ENCODE results near the gene NCAPG2.

DNA sequence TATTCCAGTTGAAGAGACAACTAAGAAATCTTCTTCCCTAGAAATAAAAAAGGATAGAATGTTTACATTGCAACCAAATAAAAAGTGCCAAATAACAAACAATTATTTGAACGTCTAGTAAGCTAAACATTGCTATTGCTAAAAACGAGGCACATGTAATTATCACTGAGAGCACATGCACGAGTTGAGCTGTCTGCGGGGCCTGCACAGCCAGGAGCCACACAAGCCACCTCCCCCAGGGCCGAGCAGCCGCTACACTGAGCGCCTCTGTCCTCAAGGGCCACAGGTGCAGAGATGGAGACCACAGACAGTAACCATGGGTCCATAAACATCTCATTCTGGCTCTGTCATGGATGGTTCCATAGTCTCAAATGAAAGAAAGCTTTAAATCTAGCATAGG, 17.2 kb downstream of the NCAPG2 start:
- TF ChIP-seq, protein P1, sequence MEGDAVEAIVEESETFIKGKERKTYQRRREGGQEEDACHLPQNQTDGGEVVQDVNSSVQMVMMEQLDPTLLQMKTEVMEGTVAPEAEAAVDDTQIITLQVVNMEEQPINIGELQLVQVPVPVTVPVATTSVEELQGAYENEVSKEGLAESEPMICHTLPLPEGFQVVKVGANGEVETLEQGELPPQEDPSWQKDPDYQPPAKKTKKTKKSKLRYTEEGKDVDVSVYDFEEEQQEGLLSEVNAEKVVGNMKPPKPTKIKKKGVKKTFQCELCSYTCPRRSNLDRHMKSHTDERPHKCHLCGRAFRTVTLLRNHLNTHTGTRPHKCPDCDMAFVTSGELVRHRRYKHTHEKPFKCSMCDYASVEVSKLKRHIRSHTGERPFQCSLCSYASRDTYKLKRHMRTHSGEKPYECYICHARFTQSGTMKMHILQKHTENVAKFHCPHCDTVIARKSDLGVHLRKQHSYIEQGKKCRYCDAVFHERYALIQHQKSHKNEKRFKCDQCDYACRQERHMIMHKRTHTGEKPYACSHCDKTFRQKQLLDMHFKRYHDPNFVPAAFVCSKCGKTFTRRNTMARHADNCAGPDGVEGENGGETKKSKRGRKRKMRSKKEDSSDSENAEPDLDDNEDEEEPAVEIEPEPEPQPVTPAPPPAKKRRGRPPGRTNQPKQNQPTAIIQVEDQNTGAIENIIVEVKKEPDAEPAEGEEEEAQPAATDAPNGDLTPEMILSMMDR (IDR thresholded peaks at IDR 0.05): no peak
- TF ChIP-seq POLR2A (IDR thresholded peaks at IDR 0.05): no peak
